Measurements from ENCODE around the gene SBNO2.

Gene SBNO2

GRCh38 chr19:1089891-1090290 is 84.2 kb downstream of the SBNO2 start:
- no peak for DNase-seq (ENCODE audit: low read depth)

- DNase-seq (ENCODE audit: low read depth), result no peak
Measured at GRCh38 chr19:1089126-1089771, 84.8 kb downstream of the SBNO2 start.

- DNase-seq (ENCODE audit: low read depth), result no peak
Measured at GRCh38 chr19:1088416-1089010, 85.6 kb downstream of the SBNO2 start.

- DNase-seq (ENCODE audit: low read depth), result no peak
Measured at GRCh38 chr19:1087813-1088415, 86.2 kb downstream of the SBNO2 start.

GRCh38 chr19:1086613-1087012 is 87.5 kb downstream of the SBNO2 start:
- no peak for DNase-seq (ENCODE audit: low read depth)

GRCh38 chr19:1085676-1086442 is 88.2 kb downstream of the SBNO2 start:
- no peak for DNase-seq (ENCODE audit: low read depth)

GRCh38 chr19:1085053-1085658 is 88.9 kb downstream of the SBNO2 start:
- no peak for DNase-seq (ENCODE audit: low read depth)

- no peak for DNase-seq (ENCODE audit: low read depth)
Measured at GRCh38 chr19:1084024-1084868, 89.8 kb downstream of the SBNO2 start.

GRCh38 chr19:1082928-1083816 is 90.9 kb downstream of the SBNO2 start:
- DNase-seq (ENCODE audit: low read depth), result no peak

- DNase-seq (ENCODE audit: low read depth), result peak; percentile 53
Measured at GRCh38 chr19:1082165-1082927, 91.7 kb downstream of the SBNO2 start.

- DNase-seq (ENCODE audit: low read depth), result no peak
Measured at GRCh38 chr19:1081301-1082164, 92.5 kb downstream of the SBNO2 start.

- no peak for DNase-seq (ENCODE audit: low read depth)
Measured at GRCh38 chr19:1080360-1081161, 93.5 kb downstream of the SBNO2 start.

- no peak for DNase-seq (ENCODE audit: low read depth)
Measured at GRCh38 chr19:1079566-1080111, 94.4 kb downstream of the SBNO2 start.

GRCh38 chr19:1076951-1077350 is 97.1 kb downstream of the SBNO2 start:
- no peak for DNase-seq (ENCODE audit: low read depth)

GRCh38 chr19:1076046-1076386 is 98.1 kb downstream of the SBNO2 start:
- no peak for DNase-seq (ENCODE audit: low read depth)

- no peak for DNase-seq (ENCODE audit: low read depth)
Measured at GRCh38 chr19:1074544-1075283, 99.4 kb downstream of the SBNO2 start.

GRCh38 chr19:1073956-1074517 is 100.0 kb downstream of the SBNO2 start:
- no peak for DNase-seq (ENCODE audit: low read depth)

All from iris pigment epithelial cell (primary cell).